Mesothelial cell of epicardium (in vitro differentiated cells): ENCODE measurements around the gene STK32B. TPM values are rescaled to one million over a fixed set of nuclear protein-coding genes. Genes with fewer than 3 reads are reported as not detected.

ENCODE experiments used
- DNase-seq, 2 experiments: peaks; one replicate each; pipeline ENCODE4 v3.0.0; 2021; ENCODE audit warnings: low spot score in 2 of 2; ENCODE audit not compliant: unreplicated experiment in 2 of 2
- H3K27ac Mint-ChIP-seq: 2 replicates; pipeline ENCODE4 v1.8.0; 2021; ENCODE audit warnings: mixed read lengths
- H3K27me3 Mint-ChIP-seq: 2 replicates; pipeline ENCODE4 v1.8.0; 2021; ENCODE audit warnings: low read depth, mixed read lengths
- H3K36me3 Mint-ChIP-seq: 2 replicates; pipeline ENCODE4 v1.8.0; 2021; ENCODE audit warnings: mixed read lengths
- H3K4me1 Mint-ChIP-seq: 2 replicates; pipeline ENCODE4 v1.8.0; 2021; ENCODE audit warnings: mixed read lengths
- H3K4me3 Mint-ChIP-seq: 2 replicates; pipeline ENCODE4 v1.8.0; 2021; ENCODE audit warnings: mild to moderate bottlenecking, moderate library complexity, mixed read lengths
- H3K9me3 Mint-ChIP-seq: 2 replicates; pipeline ENCODE4 v1.8.0; 2021; ENCODE audit warnings: mixed read lengths
- total RNA-seq: library from RNA; stranded (reverse); gene quantifications from 3 replicates; pipeline ENCODE4 v1.2.1, GENCODE V29; 2021
- TF ChIP-seq, protein P1 (sequence below): fragments of 200-600 bp; sonication (generic); IDR thresholded peaks from one replicate; pipeline ENCODE4 v1.5.0; 2021; ENCODE audit warnings: antibody characterized with exemption; ENCODE audit not compliant: unreplicated experiment

The STK32B gene
- total RNA-seq, 1 donor from 2014 or later: 0.96 TPM

DNA sequence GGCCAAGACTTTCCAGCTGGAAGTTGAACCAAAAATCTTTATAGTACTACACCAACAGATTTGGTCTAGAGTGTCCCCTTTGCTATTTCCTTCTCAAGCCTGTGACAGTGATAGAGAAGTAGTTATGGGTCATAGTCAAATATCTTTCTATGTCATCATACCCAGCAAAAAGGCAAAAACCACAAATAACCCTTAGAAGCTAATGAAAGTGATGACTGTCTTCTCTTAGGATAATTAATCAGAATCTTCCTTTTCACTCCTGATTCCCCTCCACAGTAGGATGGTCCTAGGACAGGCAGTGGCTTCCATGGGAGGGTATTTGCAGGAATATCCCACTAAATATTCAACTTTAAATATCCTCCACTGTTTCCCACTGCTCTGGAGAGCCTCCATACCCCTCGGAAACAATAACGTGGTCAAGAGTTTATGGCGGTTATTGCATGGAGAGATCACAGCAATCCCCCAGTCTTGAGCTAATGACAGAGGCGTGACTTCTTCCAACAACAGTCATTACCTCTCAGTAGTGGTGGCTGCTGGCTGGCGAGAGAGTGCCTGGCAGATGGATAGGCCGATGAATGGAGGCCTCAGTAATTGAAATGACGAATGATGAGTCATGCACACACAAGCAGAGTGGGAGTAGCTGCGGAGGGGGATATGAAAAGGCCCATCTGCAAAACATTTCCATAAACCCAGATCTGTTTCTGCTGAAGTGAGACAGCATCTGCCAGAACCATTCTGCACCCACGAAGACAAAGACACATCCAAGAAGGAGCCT lies 154.9 kb downstream of the STK32B start:
- H3K4me3 Mint-ChIP-seq: no peak overlapping the region
- TF ChIP-seq, protein P1, sequence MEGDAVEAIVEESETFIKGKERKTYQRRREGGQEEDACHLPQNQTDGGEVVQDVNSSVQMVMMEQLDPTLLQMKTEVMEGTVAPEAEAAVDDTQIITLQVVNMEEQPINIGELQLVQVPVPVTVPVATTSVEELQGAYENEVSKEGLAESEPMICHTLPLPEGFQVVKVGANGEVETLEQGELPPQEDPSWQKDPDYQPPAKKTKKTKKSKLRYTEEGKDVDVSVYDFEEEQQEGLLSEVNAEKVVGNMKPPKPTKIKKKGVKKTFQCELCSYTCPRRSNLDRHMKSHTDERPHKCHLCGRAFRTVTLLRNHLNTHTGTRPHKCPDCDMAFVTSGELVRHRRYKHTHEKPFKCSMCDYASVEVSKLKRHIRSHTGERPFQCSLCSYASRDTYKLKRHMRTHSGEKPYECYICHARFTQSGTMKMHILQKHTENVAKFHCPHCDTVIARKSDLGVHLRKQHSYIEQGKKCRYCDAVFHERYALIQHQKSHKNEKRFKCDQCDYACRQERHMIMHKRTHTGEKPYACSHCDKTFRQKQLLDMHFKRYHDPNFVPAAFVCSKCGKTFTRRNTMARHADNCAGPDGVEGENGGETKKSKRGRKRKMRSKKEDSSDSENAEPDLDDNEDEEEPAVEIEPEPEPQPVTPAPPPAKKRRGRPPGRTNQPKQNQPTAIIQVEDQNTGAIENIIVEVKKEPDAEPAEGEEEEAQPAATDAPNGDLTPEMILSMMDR: no peak
- H3K27me3 Mint-ChIP-seq: peaks cover 17% of the 10 kb centered on the region
- DNase-seq: no peak
- no peaks in the 10 kb centered on the region for H3K9me3 Mint-ChIP-seq
- H3K4me1 Mint-ChIP-seq: peaks cover 4% of the 10 kb centered on the region
- no peaks in the 10 kb centered on the region for H3K36me3 Mint-ChIP-seq
- no peak overlapping the region for H3K27ac Mint-ChIP-seq

DNA sequence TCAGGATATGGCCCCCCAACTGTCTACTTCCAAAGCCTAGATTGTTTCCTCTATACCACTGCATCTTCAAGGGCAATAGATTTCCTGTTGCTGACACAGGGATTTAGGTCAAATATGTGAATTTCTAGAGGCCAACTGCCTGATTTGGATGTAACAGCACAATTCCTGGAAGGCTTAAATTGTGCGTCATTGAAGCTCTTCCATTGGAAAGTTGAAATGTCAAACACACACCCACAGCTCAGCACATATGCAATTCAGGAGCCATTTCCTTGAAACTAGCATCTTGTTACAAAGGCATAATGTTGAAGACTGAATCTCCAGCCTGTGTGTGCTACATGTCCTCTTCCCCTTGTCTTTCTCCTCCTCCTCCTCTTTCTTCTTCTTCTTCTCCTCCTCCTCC lies 158.6 kb downstream of the STK32B start:
- peaks cover 19% of the 10 kb centered on the region for H3K27me3 Mint-ChIP-seq
- TF ChIP-seq, protein P1: no peak
- no peak overlapping the region for H3K27ac Mint-ChIP-seq
- no peaks in the 10 kb centered on the region for H3K9me3 Mint-ChIP-seq
- no peak for DNase-seq
- H3K4me1 Mint-ChIP-seq: peaks cover 9% of the 10 kb centered on the region
- H3K4me3 Mint-ChIP-seq: no peak overlapping the region
- H3K36me3 Mint-ChIP-seq: no peaks in the 10 kb centered on the region

GRCh38 chr4:5211282-5211839 lies 160.1 kb downstream of the STK32B start:
- Mint-ChIP-seq H3K9me3 (no peaks in the 10 kb centered on the region), H3K27ac (no peak overlapping the region), H3K27me3 (peaks cover 19% of the 10 kb centered on the region), H3K4me1 (peaks cover 9% of the 10 kb centered on the region), H3K4me3 (no peak overlapping the region), H3K36me3 (no peaks in the 10 kb centered on the region)
- TF ChIP-seq, protein P1: no peak
- no peak for DNase-seq

DNA sequence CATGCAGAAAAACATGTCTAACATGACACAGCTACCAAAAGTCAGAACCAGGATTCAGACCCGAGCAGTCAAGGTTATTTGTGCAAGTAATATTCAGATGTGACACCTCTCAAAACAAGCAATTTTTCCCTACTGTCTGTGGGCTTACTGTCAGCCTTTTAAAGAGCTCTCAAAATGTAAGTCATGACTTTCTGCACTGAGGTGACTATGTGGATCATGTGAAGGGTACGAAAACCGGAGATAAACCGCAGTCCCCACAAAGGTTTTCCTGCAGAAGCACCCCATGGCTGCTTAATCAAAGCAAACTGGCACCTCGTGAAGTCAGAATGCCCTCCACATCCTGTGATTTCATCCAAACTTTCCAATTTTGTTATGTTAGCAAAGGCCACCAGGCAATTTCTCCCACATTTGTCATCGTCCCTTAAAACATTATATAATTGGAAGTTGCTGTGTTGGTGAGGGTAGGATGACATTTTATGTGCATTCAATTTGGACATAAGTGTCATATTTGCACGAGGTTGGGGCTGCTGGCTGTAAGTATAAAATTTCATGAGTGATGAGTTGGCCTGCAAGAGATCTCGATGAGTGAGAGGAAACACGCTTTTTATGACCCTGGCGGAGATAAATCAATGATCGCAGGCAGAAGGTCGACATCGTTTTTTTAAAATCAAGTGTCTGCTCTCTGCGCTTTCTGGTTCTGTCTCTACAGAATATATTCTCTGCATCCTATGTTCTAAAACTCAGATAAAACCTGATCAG lies 161.2 kb downstream of the STK32B start:
- no peak overlapping the region for H3K4me3 Mint-ChIP-seq
- no peaks in the 10 kb centered on the region for H3K36me3 Mint-ChIP-seq
- TF ChIP-seq, protein P1: no peak
- DNase-seq: no peak
- no peak overlapping the region for H3K27ac Mint-ChIP-seq
- peaks cover 9% of the 10 kb centered on the region for H3K4me1 Mint-ChIP-seq
- peaks cover 22% of the 10 kb centered on the region for H3K27me3 Mint-ChIP-seq
- no peaks in the 10 kb centered on the region for H3K9me3 Mint-ChIP-seq

DNA sequence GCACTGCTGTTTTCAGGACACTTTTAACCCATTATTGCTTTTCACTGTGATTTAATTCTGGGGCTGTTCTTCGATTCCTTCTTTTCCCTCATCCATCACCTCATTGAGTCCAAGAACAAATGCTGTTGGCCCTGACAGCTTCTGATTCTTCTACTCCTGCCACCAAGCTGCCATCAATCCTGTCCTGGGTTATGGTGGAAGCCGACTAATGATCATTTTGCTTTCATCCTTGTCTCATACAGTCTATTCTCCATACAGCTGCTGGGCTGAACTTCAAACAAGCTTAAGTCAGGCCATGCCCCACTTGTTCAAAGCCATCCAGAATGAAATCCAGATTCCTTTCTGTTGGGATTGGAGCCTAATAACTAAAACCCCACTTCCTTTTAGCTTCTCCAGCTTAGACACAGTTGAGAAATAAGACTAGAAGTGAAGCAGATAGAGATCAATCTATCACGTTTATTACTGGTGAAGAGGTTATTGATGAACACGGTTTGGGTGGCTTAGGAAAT lies 161.9 kb downstream of the STK32B start:
- H3K27me3 Mint-ChIP-seq: peaks cover 24% of the 10 kb centered on the region
- no peaks in the 10 kb centered on the region for H3K36me3 Mint-ChIP-seq
- TF ChIP-seq, protein P1: no peak
- H3K4me3 Mint-ChIP-seq: no peak overlapping the region
- H3K27ac Mint-ChIP-seq: no peak overlapping the region
- peaks cover 9% of the 10 kb centered on the region for H3K4me1 Mint-ChIP-seq
- DNase-seq: no peak
- no peaks in the 10 kb centered on the region for H3K9me3 Mint-ChIP-seq
